ENCODE results near the gene PIK3AP1.

DNA sequence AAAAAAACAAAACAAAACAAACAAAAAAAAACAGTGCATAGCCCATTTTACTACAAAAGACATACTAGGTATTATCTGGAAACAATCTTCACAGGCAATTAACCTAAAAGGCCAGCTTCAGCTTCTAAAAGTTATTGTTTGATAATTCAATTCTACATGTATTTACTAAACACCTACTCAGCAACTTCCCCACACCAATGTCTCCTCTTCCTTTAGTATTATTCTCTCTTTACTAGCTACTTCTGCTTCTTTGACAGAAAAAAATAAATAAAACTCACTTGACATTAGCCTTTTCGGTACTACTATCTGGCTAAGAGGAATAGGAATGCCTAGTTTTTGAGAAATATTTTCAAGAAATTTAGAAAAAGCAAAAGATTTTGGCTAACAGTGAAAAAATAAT is 136.3 kb downstream of the PIK3AP1 start:
- TF ChIP-seq, protein P1, sequence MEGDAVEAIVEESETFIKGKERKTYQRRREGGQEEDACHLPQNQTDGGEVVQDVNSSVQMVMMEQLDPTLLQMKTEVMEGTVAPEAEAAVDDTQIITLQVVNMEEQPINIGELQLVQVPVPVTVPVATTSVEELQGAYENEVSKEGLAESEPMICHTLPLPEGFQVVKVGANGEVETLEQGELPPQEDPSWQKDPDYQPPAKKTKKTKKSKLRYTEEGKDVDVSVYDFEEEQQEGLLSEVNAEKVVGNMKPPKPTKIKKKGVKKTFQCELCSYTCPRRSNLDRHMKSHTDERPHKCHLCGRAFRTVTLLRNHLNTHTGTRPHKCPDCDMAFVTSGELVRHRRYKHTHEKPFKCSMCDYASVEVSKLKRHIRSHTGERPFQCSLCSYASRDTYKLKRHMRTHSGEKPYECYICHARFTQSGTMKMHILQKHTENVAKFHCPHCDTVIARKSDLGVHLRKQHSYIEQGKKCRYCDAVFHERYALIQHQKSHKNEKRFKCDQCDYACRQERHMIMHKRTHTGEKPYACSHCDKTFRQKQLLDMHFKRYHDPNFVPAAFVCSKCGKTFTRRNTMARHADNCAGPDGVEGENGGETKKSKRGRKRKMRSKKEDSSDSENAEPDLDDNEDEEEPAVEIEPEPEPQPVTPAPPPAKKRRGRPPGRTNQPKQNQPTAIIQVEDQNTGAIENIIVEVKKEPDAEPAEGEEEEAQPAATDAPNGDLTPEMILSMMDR (IDR thresholded peaks at IDR 0.05; ENCODE audit: low read length), result no peak
- TF ChIP-seq EZH2 (optimal IDR thresholded peaks at IDR 0.05; ENCODE audit: low read depth, low read length), result no peak
